ENCODE results near the gene CARMIL1. TPM values are rescaled to one million over a fixed set of nuclear protein-coding genes. Genes with fewer than 3 reads are reported as not detected.

The CARMIL1 gene
- total RNA-seq, 1 donor = 38.7 TPM

- no peak overlapping the region for H3K4me3 ChIP-seq (ENCODE audit: low read depth, low read length)
- TF ChIP-seq CTCF (IDR thresholded peaks at IDR 0.05; ENCODE audit: insufficient read depth, low read length) = no peak
Measured at GRCh38 chr6:25536781-25537180, 257.6 kb downstream of the CARMIL1 start.

GRCh38 chr6:25537349-25538018 lies 258.3 kb downstream of the CARMIL1 start:
- H3K4me3 ChIP-seq (ENCODE audit: low read depth, low read length) = no peak overlapping the region
- TF ChIP-seq CTCF (IDR thresholded peaks at IDR 0.05; ENCODE audit: insufficient read depth, low read length) = no peak
- DNase-seq (ENCODE audit: low read depth) = no peak

More at GRCh38 chr6:25536781-25537180, 257.6 kb downstream of the CARMIL1 start:
- no peak for DNase-seq (ENCODE audit: low read depth)

- DNase-seq (ENCODE audit: low read depth) = no peak
- no peak overlapping the region for H3K4me3 ChIP-seq (ENCODE audit: low read depth, low read length)
- no peak for TF ChIP-seq CTCF (IDR thresholded peaks at IDR 0.05; ENCODE audit: insufficient read depth, low read length)
Measured at GRCh38 chr6:25541228-25541627, 262.1 kb downstream of the CARMIL1 start.

- no peak overlapping the region for H3K4me3 ChIP-seq (ENCODE audit: low read depth, low read length)
- TF ChIP-seq CTCF (IDR thresholded peaks at IDR 0.05; ENCODE audit: insufficient read depth, low read length) = no peak
- DNase-seq (ENCODE audit: low read depth) = no peak
Measured at GRCh38 chr6:25542984-25543910, 264.1 kb downstream of the CARMIL1 start.

- DNase-seq (ENCODE audit: low read depth) = no peak
- H3K4me3 ChIP-seq (ENCODE audit: low read depth, low read length) = no peak overlapping the region
- TF ChIP-seq CTCF (IDR thresholded peaks at IDR 0.05; ENCODE audit: insufficient read depth, low read length) = no peak
Measured at GRCh38 chr6:25544833-25545232, 265.7 kb downstream of the CARMIL1 start.

- no peak overlapping the region for H3K4me3 ChIP-seq (ENCODE audit: low read depth, low read length)
Measured at GRCh38 chr6:25547797-25548196, 268.6 kb downstream of the CARMIL1 start.

More at GRCh38 chr6:25547797-25548196, 268.6 kb downstream of the CARMIL1 start:
- DNase-seq (ENCODE audit: low read depth) = no peak
- TF ChIP-seq CTCF (IDR thresholded peaks at IDR 0.05; ENCODE audit: insufficient read depth, low read length) = no peak
